HCT116 (cell line): ENCODE measurements around the gene UBASH3B. TPM values are rescaled to one million over a fixed set of nuclear protein-coding genes. Genes with fewer than 3 reads are reported as not detected.

Experiments
- ATAC-seq: fragments of 200-7000 bp; cut with Tn5 transposase; 2 replicates; pipeline ENCODE4 v1.9.1; 2020; ENCODE audit warnings: mild to moderate bottlenecking, moderate library complexity
- BruUV-seq: library from RNA; stranded (reverse); fragments of 400-500 nt; replicated peaks from 2 replicates; lab custom pipeline; 2021; lab: Mats Ljungman, UMichigan
- CTCF ChIA-PET: fragments of 300-600 bp; sonication (Branson Sonifier 250); formaldehyde crosslinking; loops from one replicate; lab custom pipeline; 2021; ENCODE audit warnings: antibody characterized with exemption; lab: Charles Lee
- POLR2A ChIA-PET: fragments of 300-600, 350-600 bp; sonication (Branson Sonifier 250); formaldehyde crosslinking; loops from one replicate; lab custom pipeline; 2021; ENCODE audit warnings: antibody characterized with exemption; lab: Charles Lee
- RAD21 ChIA-PET, 2 experiments: fragments of 300-600 bp; sonication (Branson Sonifier 250); formaldehyde crosslinking; loops; one replicate each; lab custom pipeline; 2023; ENCODE audit warnings: low total read pairs in 2 of 2; ENCODE audit not compliant: uncharacterized antibody in 2 of 2, unreplicated experiment in 2 of 2, low non-redundant PET in 1 of 2; lab: Charles Lee
- DNase-seq: peaks from one replicate; pipeline ENCODE4 v3.0.0-alpha.2; 2010; ENCODE audit warnings: low read depth, low spot score
- H2AFZ ChIP-seq: fragments of 200-600 bp; shearing (Covaris generic), sonication (generic); 2 replicates; pipeline ENCODE4 v1.6.1; 2017; ENCODE audit warnings: low read depth, mixed run types, mixed read lengths, antibody characterized with exemption, low read length; ENCODE audit not compliant: poor library complexity, severe bottlenecking
- H3K27ac ChIP-seq: 2 replicates; pipeline ENCODE4 v1.5.1; 2012; ENCODE audit warnings: low read depth, low read length
- H3K27me3 ChIP-seq: fragments of 200-600 bp; sonication (generic); 2 replicates; pipeline ENCODE4 v1.6.1; 2016; ENCODE audit warnings: mixed run types, low read length, mixed read lengths; ENCODE audit not compliant: insufficient read depth
- H3K36me3 ChIP-seq, 2 experiments: fragments of 200-500 bp in 1 of 2; fragments of 200-600 bp in 1 of 2; sonication (Bioruptor generic) in 1 of 2; sonication (generic) in 1 of 2; 2 replicates each; pipeline versions ENCODE4 v1.5.1 to v1.6.1; 2014 to 2016; ENCODE audit warnings: low read length in 2 of 2, inconsistent platforms in 1 of 2, mixed read lengths in 1 of 2, mixed run types in 1 of 2; ENCODE audit not compliant: insufficient read depth in 2 of 2, control insufficient read depth in 1 of 2
- H3K4me1 ChIP-seq, 2 experiments: fragments of 200-600 bp in 1 of 2; sonication (generic) in 1 of 2; 2 replicates each; pipeline versions ENCODE4 v1.5.1 to v1.6.1; 2012 to 2017; ENCODE audit warnings: low read length in 2 of 2, inconsistent platforms in 1 of 2, mild to moderate bottlenecking in 1 of 2, mixed read lengths in 1 of 2, mixed run types in 1 of 2, moderate library complexity in 1 of 2; ENCODE audit not compliant: insufficient read depth in 2 of 2, control insufficient read depth in 1 of 2
- H3K4me2 ChIP-seq: fragments of 200-600 bp; sonication (generic); 2 replicates; pipeline ENCODE4 v1.6.1; 2017; ENCODE audit warnings: mixed run types, low read length, mixed read lengths
- H3K4me3 ChIP-seq, 2 experiments: fragments of 200-600 bp in 1 of 2; sonication (generic) in 1 of 2; replicated peaks in 1 of 2; 2 replicates each; pipeline ENCODE4 v1.5.1; 2011 to 2016; ENCODE audit warnings: low read length in 2 of 2, control low read depth in 1 of 2, low read depth in 1 of 2, mild to moderate bottlenecking in 1 of 2, mixed read lengths in 1 of 2, mixed run types in 1 of 2
- H3K79me2 ChIP-seq: fragments of 200-600 bp; sonication (generic); 2 replicates; pipeline ENCODE4 v1.6.1; 2017; ENCODE audit warnings: mild to moderate bottlenecking, mixed run types, low read length, moderate library complexity, mixed read lengths; ENCODE audit not compliant: insufficient read depth
- H3K9ac ChIP-seq: fragments of 200-600 bp; sonication (generic); 2 replicates; pipeline ENCODE4 v1.6.1; 2016; ENCODE audit warnings: low read length, mixed read lengths
- H3K9me2 ChIP-seq: fragments of 200-600 bp; sonication (generic), shearing (Covaris generic); 2 replicates; pipeline ENCODE4 v1.6.1; 2017; ENCODE audit warnings: mixed run types, mild to moderate bottlenecking, moderate library complexity; ENCODE audit not compliant: insufficient read depth
- H3K9me3 ChIP-seq, 2 experiments: fragments of 200-500 bp in 1 of 2; fragments of 200-600 bp in 1 of 2; sonication (Bioruptor generic) in 1 of 2; sonication (generic) in 1 of 2; 2 replicates each; pipeline ENCODE4 v1.6.1; 2014 to 2017; ENCODE audit warnings: low read length in 2 of 2, mixed read lengths in 2 of 2, inconsistent platforms in 1 of 2, low read depth in 1 of 2, mild to moderate bottlenecking in 1 of 2, mixed run types in 1 of 2, moderate library complexity in 1 of 2; ENCODE audit not compliant: control insufficient read depth in 1 of 2, insufficient read depth in 1 of 2
- H4K20me1 ChIP-seq: fragments of 200-600 bp; sonication (generic), shearing (Covaris generic); 2 replicates; pipeline ENCODE4 v1.6.1; 2017; ENCODE audit warnings: mixed run types, mild to moderate bottlenecking, moderate library complexity; ENCODE audit not compliant: insufficient read depth
- ATF3 ChIP-seq: IDR thresholded peaks from 2 replicates; pipeline ENCODE4 v1.6.1; 2012
- CTCF ChIP-seq, 3 experiments: fragments of 200-600 bp in 1 of 3; sonication (generic) in 1 of 3; IDR thresholded peaks in 2 of 3; conservative IDR thresholded peaks in 1 of 3; 2 replicates each; pipeline ENCODE4 v1.5.1; 2012 to 2017; ENCODE audit warnings: low read depth in 2 of 3, low read length in 2 of 3, antibody characterized with exemption in 1 of 3, borderline replicate concordance in 1 of 3, control low read depth in 1 of 3, mild to moderate bottlenecking in 1 of 3, mixed read lengths in 1 of 3, mixed run types in 1 of 3, moderate library complexity in 1 of 3; ENCODE audit not compliant: insufficient read depth in 1 of 3
- EGR1 ChIP-seq: IDR thresholded peaks from 2 replicates; pipeline ENCODE4 v1.6.1; 2012; ENCODE audit warnings: low read depth
- EZH2 ChIP-seq: fragments of 200-600 bp; sonication (generic); IDR thresholded peaks from 2 replicates; pipeline ENCODE4 v1.6.1; 2017; ENCODE audit warnings: antibody characterized with exemption, mixed run types
- EZH2phosphoT487 ChIP-seq: fragments of 200-600 bp; IDR thresholded peaks from 2 replicates; pipeline ENCODE4 v1.6.1; 2018; ENCODE audit warnings: antibody characterized with exemption, borderline replicate concordance
- FOSL1 ChIP-seq: IDR thresholded peaks from 2 replicates; pipeline ENCODE4 v1.6.1; 2012; ENCODE audit warnings: low read depth
- JUND ChIP-seq: IDR thresholded peaks from 2 replicates; pipeline ENCODE4 v1.6.1; 2012
- POLR2A ChIP-seq: IDR thresholded peaks from 2 replicates; pipeline ENCODE4 v1.7.0; 2011; ENCODE audit warnings: borderline replicate concordance; ENCODE audit not compliant: insufficient read depth, insufficient read length; ENCODE audit errors: extremely low read depth
- POLR2AphosphoS5 ChIP-seq: IDR thresholded peaks from 2 replicates; pipeline ENCODE4 v1.6.1; 2011; ENCODE audit warnings: mild to moderate bottlenecking, low read depth, low read length, moderate library complexity
- RAD21 ChIP-seq: IDR thresholded peaks from 2 replicates; pipeline ENCODE4 v1.6.1; 2012; ENCODE audit warnings: low read depth, mild to moderate bottlenecking
- REST ChIP-seq: IDR thresholded peaks from 2 replicates; pipeline ENCODE4 v1.6.1; 2012; ENCODE audit warnings: low read depth
- SIN3A ChIP-seq: IDR thresholded peaks from 2 replicates; pipeline ENCODE4 v1.6.1; 2012; ENCODE audit warnings: low read depth
- SP1 ChIP-seq: IDR thresholded peaks from 2 replicates; pipeline ENCODE4 v1.6.1; 2012; ENCODE audit warnings: low read depth
- YY1 ChIP-seq: IDR thresholded peaks from 2 replicates; pipeline ENCODE4 v1.6.1; 2011; ENCODE audit warnings: low read length, low read depth, moderate library complexity, mild to moderate bottlenecking; ENCODE audit not compliant: insufficient replicate concordance; ENCODE audit errors: extremely low read depth
- intact Hi-C: fragments of 100-400 bp; cut with micrococcal nuclease; formaldehyde crosslinking; loops from 2 replicates; pipeline ENCODE4 v1.10.0; 2022
- total RNA-seq: library from RNA; stranded (reverse); gene quantifications from one replicate; pipeline ENCODE4 v1.2.1, GENCODE V29; 2021; ENCODE audit not compliant: unreplicated experiment

Gene UBASH3B
- total RNA-seq, 1 experiment from 2014 or later = 40.3 TPM

- no TSS peak for BruUV-seq
- Histone ChIP-seq H3K36me3 (no peaks in the 10 kb centered on the region), H3K4me2 (no peak overlapping the region), H3K27me3 (no peaks in the 10 kb centered on the region), H3K4me1 (peaks cover 31 to 58% of the 10 kb centered on the region in 2 experiments), H3K27ac (no peak overlapping the region), H3K9me3 (no peaks in the 10 kb centered on the region; a peak in 1 of 4 replicates), H3K9me2 (no peaks in the 10 kb centered on the region), H4K20me1 (no peaks in the 10 kb centered on the region), H2AFZ (no peak overlapping the region), H3K4me3 (no peak overlapping the region), H3K79me2 (peaks cover 34% of the 10 kb centered on the region), H3K9ac (no peak overlapping the region)
- POLR2A ChIA-PET = interaction anchor here (1.1 to 1.6 kb wide), 2 partner anchors 10 to 389 kb away, joined by 3 read pairs; partner anchors contain the start of gene HSPA8
- intact Hi-C loops = no loop called here
- TF ChIP-seq SIN3A = no peak
- DNase-seq (no peak), ATAC-seq (no peak)
- CTCF ChIA-PET = no interaction called here
- RAD21 ChIA-PET = no interaction called here
These were observed 17.4 kb downstream of the UBASH3B start for GRCh38 chr11:122672892-122673291.

- RAD21 ChIA-PET = no interaction called here
- no peak overlapping the region for H3K4me3 ChIP-seq
- ATAC-seq (no peak), DNase-seq (no peak)
- H3K36me3 ChIP-seq = no peaks in the 10 kb centered on the region
- H3K4me2 ChIP-seq = no peak overlapping the region
- peaks cover 32% of the 10 kb centered on the region for H3K79me2 ChIP-seq
- POLR2A ChIA-PET = interaction anchor here (0.6 to 1.6 kb wide), 3 partner anchors 11 to 388 kb away, joined by 3 read pairs; partner anchors contain the start of gene HSPA8
- H4K20me1 ChIP-seq = no peaks in the 10 kb centered on the region
- no peaks in the 10 kb centered on the region for H3K9me2 ChIP-seq
- no peak overlapping the region for H2AFZ ChIP-seq
- H3K27ac ChIP-seq = no peak overlapping the region
- CTCF ChIA-PET = interaction anchor here (1.2 kb wide), 1 partner anchor 107 kb away, joined by 3 read pairs; no protein-coding TSS in a partner anchor
- H3K27me3 ChIP-seq = no peaks in the 10 kb centered on the region
- no TSS peak for BruUV-seq
- intact Hi-C loops = no loop called here
- H3K9me3 ChIP-seq = no peaks in the 10 kb centered on the region; a peak in 1 of 4 replicates
- peaks cover 31 to 55% of the 10 kb centered on the region in 2 experiments for H3K4me1 ChIP-seq
- no peak overlapping the region for H3K9ac ChIP-seq
- TF ChIP-seq RAD21 = no peak
- no peak for TF ChIP-seq ATF3
- TF ChIP-seq JUND = no peak
- TF ChIP-seq EZH2phosphoT487 = no peak
- no peak for TF ChIP-seq POLR2AphosphoS5
- TF ChIP-seq SP1 = no peak
- no peak for TF ChIP-seq CTCF (IDR thresholded peaks at IDR 0.05 in 2 of 3, conservative IDR thresholded peaks at IDR 0.05 in 1 of 3; ENCODE audit: borderline replicate concordance in 1 of 3, insufficient read depth in 1 of 3, low read depth in 2 of 3, low read length in 2 of 3)
- TF ChIP-seq EGR1 = no peak
- TF ChIP-seq EZH2 = no peak
- no peak for TF ChIP-seq YY1
- TF ChIP-seq SIN3A = no peak
- no peak for TF ChIP-seq REST
- no peak for TF ChIP-seq POLR2A
- TF ChIP-seq FOSL1 = no peak
These were observed 18.2 kb downstream of the UBASH3B start for GRCh38 chr11:122673701-122674100.
